Breast epithelium (tissue), 3 donors: ENCODE data around the gene SOX10.
A peak's percentile ranks its signal among the peaks of the same experiment; 100 is the strongest.

Experiments
- CTCF ChIP-seq, 3 donors: fragments of 450-650 bp; IDR thresholded peaks; one replicate each; pipeline ENCODE4 v1.5.1; 2016 to 2017; ENCODE audit warnings: antibody characterized with exemption in 3 of 3, mild to moderate bottlenecking in 3 of 3, moderate library complexity in 3 of 3
- POLR2A ChIP-seq: fragments of 450-650 bp; IDR thresholded peaks from one replicate; pipeline ENCODE4 v1.6.1; 2016; ENCODE audit warnings: antibody characterized with exemption, mild to moderate bottlenecking, moderate library complexity

DNA sequence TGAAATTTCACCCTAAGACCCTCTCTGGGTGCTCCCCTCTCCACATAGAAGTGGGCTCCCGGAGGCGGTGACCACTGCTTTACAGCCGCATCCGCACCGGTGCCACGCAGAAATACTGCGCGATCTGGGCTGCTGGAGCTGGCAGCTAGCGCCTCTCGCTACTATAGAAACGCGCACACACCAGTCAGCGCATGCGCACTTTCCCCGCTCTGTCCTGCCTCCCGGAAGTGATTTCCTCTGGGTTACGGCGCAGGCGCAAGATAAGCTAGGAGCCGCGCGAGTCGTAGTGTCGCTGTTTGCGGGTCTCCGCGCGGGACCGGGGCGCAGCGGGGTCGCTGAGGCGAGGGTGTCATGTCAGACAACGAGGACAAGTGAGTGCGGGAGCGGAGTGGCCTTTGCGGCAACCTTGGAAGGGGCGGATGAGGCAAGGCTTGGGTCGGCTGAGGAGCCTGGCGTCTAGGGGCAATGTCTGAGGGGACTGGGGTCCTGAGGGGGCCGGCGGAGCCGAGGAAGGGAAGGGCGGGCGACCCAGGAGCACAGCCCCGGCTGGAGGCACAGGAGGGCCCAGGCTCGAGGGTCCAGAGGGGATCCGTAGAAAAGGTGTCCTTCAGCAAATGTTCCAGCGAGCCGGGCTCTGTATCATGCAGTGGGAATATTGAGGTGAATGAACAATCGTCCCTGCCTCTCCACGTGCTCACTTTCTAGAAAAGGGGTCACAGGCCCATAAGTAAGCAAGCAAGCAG is 30.7 kb downstream of the SOX10 start, which contains the start of the genes C22orf23 and POLR2F:
- TF ChIP-seq CTCF (IDR thresholded peaks at IDR 0.05) (no peak), POLR2A (peak; percentile 35)
